WERI-Rb-1 (cell line): Measurements from ENCODE around the gene UBALD2.
A peak's percentile ranks its signal among the peaks of the same experiment; 100 is the strongest.

ENCODE experiments used
- DNase-seq: peaks from one replicate; pipeline ENCODE4 v3.0.0-alpha.2; 2020
- H3K27ac ChIP-seq: fragments of 250-450 bp; sonication (Bioruptor Pico); 2 replicates; pipeline ENCODE4 v1.5.1; 2020; ENCODE audit warnings: mild to moderate bottlenecking, moderate library complexity
- H3K27me3 ChIP-seq: fragments of 250-450 bp; sonication (Bioruptor Pico); 2 replicates; pipeline ENCODE4 v1.5.1; 2021; ENCODE audit warnings: mild to moderate bottlenecking, low read depth, moderate library complexity; ENCODE audit not compliant: insufficient read depth, severe bottlenecking
- H3K36me3 ChIP-seq: fragments of 250-450 bp; sonication (Bioruptor Pico); 2 replicates; pipeline ENCODE4 v1.5.1; 2020; ENCODE audit warnings: mild to moderate bottlenecking, moderate library complexity
- H3K4me3 ChIP-seq: 2 replicates; pipeline ENCODE4 v1.5.1; 2011; ENCODE audit warnings: low read depth, mild to moderate bottlenecking, control low read depth, low read length
- H3K9me3 ChIP-seq: fragments of 250-450 bp; sonication (Bioruptor Pico); 2 replicates; pipeline ENCODE4 v1.5.1; 2021; ENCODE audit warnings: mild to moderate bottlenecking, moderate library complexity; ENCODE audit not compliant: severe bottlenecking
- TF ChIP-seq, protein P1 (sequence below): IDR thresholded peaks from 2 replicates; pipeline ENCODE4 v1.5.1; 2011; ENCODE audit warnings: low read depth, mild to moderate bottlenecking, control low read depth, inconsistent platforms, low read length

UBALD2 gene

GRCh38 chr17:76238847-76239537 lies 26.2 kb upstream of the UBALD2 start:
- H3K9me3 ChIP-seq, result peaks cover 4% of the 10 kb centered on the region
- no peak overlapping the region for H3K4me3 ChIP-seq
- TF ChIP-seq, protein P1, sequence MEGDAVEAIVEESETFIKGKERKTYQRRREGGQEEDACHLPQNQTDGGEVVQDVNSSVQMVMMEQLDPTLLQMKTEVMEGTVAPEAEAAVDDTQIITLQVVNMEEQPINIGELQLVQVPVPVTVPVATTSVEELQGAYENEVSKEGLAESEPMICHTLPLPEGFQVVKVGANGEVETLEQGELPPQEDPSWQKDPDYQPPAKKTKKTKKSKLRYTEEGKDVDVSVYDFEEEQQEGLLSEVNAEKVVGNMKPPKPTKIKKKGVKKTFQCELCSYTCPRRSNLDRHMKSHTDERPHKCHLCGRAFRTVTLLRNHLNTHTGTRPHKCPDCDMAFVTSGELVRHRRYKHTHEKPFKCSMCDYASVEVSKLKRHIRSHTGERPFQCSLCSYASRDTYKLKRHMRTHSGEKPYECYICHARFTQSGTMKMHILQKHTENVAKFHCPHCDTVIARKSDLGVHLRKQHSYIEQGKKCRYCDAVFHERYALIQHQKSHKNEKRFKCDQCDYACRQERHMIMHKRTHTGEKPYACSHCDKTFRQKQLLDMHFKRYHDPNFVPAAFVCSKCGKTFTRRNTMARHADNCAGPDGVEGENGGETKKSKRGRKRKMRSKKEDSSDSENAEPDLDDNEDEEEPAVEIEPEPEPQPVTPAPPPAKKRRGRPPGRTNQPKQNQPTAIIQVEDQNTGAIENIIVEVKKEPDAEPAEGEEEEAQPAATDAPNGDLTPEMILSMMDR, result no peak
- DNase-seq, result no peak
- no peaks in the 10 kb centered on the region for H3K27me3 ChIP-seq
- peaks cover 4% of the 10 kb centered on the region for H3K36me3 ChIP-seq
- H3K27ac ChIP-seq, result no peak overlapping the region

- Histone ChIP-seq H3K27me3 (no peaks in the 10 kb centered on the region), H3K27ac (no peak overlapping the region), H3K36me3 (peaks cover 4% of the 10 kb centered on the region), H3K4me3 (peak overlapping the region; percentile 31), H3K9me3 (peaks cover 4% of the 10 kb centered on the region)
- no peak for DNase-seq
- TF ChIP-seq, protein P1, result no peak
These were observed 25.4 kb upstream of the UBALD2 start for GRCh38 chr17:76239538-76240274.

- Histone ChIP-seq H3K9me3 (peaks cover 4% of the 10 kb centered on the region), H3K27me3 (no peaks in the 10 kb centered on the region), H3K36me3 (peaks cover 4% of the 10 kb centered on the region), H3K27ac (peak within 1 kb of the TSS; percentile 81), H3K4me3 (peak within 1 kb of the TSS; percentile 72)
- DNase-seq, result peak; percentile 82
- TF ChIP-seq, protein P1, result no peak
These were observed 24.5 kb upstream of the UBALD2 start, which contains the start of gene RNF157 for GRCh38 chr17:76240461-76241203. Gene RNF157 (minus strand): TSS chr17:76240493. CDS start chr17:76240240, 253 bp downstream.

- TF ChIP-seq, protein P1, result no peak
- Histone ChIP-seq H3K27me3 (no peaks in the 10 kb centered on the region), H3K27ac (peak overlapping the region; percentile 81), H3K9me3 (peaks cover 4% of the 10 kb centered on the region), H3K36me3 (peaks cover 4% of the 10 kb centered on the region), H3K4me3 (peak overlapping the region; percentile 72)
- DNase-seq, result no peak
These were observed 24.0 kb upstream of the UBALD2 start for GRCh38 chr17:76241204-76241538.

DNA sequence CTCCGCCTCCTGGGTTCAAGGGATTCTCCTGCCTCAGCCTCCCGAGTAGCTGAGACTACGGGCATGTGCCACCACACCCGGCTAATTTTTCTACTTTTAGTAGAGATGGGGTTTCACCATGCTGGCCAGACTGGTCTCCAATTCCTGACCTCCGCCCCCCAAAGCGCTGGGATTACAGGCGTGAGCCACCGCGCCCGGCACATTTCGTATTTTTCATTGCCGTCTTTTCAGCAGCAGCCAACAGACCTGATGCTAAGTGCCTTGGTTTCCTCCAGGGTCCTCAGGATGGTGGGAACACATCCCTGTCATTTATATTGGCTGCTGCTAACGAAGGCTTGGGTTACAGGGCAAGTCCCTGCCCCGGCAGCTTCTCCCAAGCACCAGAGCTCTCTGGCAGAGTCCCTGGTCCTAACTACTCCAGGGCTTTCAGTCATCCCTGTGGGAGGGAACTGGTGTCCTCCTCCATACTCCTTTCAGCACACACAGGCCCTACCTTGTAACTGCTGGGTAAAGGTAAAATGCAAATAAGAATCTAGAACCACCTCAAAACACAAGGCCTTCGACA lies 23.4 kb upstream of the UBALD2 start:
- no peak for DNase-seq
- Histone ChIP-seq H3K27ac (no peak overlapping the region), H3K27me3 (no peaks in the 10 kb centered on the region), H3K4me3 (peak overlapping the region; percentile 72; the same call in 1 of the 2 replicates), H3K36me3 (peaks cover 4% of the 10 kb centered on the region), H3K9me3 (peaks cover 4% of the 10 kb centered on the region)
- TF ChIP-seq, protein P1, result no peak
